GM12878 (cell line): ENCODE measurements around the gene TMPRSS2. TPM values are rescaled to one million over a fixed set of nuclear protein-coding genes. Genes with fewer than 3 reads are reported as not detected.

ENCODE experiments used
- ATAC-seq: fragments of 200-7000 bp; cut with Tn5 transposase; 3 replicates; pipeline ENCODE4 v1.9.1; 2020; ENCODE audit warnings: mild to moderate bottlenecking, moderate library complexity
- BruUV-seq: library from RNA; stranded (reverse); fragments of 400-500 nt; replicated peaks from 2 replicates; lab custom pipeline; 2021; lab: Mats Ljungman, UMichigan
- CTCF ChIA-PET: fragments of 300-600 bp; sonication (Branson Sonifier 250); formaldehyde crosslinking; extraction: SDS; loops from one replicate; lab custom pipeline; 2021; ENCODE audit warnings: inconsistent platforms; lab: Yijun Ruan, JAX
- POLR2A ChIA-PET: fragments of 350-600 bp; formaldehyde crosslinking; extraction: SDS; loops from one replicate; lab custom pipeline; 2021; ENCODE audit warnings: inconsistent platforms; lab: Charles Lee
- RAD21 ChIA-PET: fragments of 300-600 bp; sonication (Branson Sonifier 250); formaldehyde crosslinking; loops from one replicate; lab custom pipeline; 2023; ENCODE audit warnings: antibody characterized with exemption; ENCODE audit not compliant: unreplicated experiment; lab: Charles Lee
- SMC1A ChIA-PET: fragments of 300-600 bp; sonication (Branson Sonifier 250); formaldehyde crosslinking; loops from one replicate; lab custom pipeline; 2023; ENCODE audit not compliant: unreplicated experiment, uncharacterized antibody; lab: Charles Lee
- DNase-seq: peaks from one replicate; pipeline ENCODE4 v3.0.0-alpha.2; 2011; ENCODE audit warnings: low read depth, low spot score
- FAIRE-seq: peaks from 3 replicates; lab custom pipeline; 2011; peaks lifted over from hg19 to GRCh38; lab: Jason Lieb, UNC
- H2AFZ ChIP-seq: 2 replicates; pipeline ENCODE4 v1.6.0; 2011; ENCODE audit warnings: low read depth, low read length, control low read depth; ENCODE audit not compliant: control insufficient read depth
- H3K27ac ChIP-seq: 2 replicates; pipeline ENCODE4 v1.5.1; 2011; ENCODE audit warnings: control low read depth; ENCODE audit not compliant: control insufficient read depth, insufficient read depth
- H3K27me3 ChIP-seq, 2 experiments: replicated peaks in 1 of 2; 2 replicates each; pipeline versions ENCODE4 v1.6.0 to v1.6.1; 2011; ENCODE audit warnings: low read length in 1 of 2; ENCODE audit not compliant: control insufficient read depth in 2 of 2, insufficient read depth in 2 of 2
- H3K36me3 ChIP-seq, 2 experiments: 2 replicates each; pipeline ENCODE4 v1.5.1; 2011; ENCODE audit warnings: low read length in 1 of 2; ENCODE audit not compliant: control insufficient read depth in 2 of 2, insufficient read depth in 2 of 2
- H3K4me1 ChIP-seq: 2 replicates; pipeline ENCODE4 v1.6.1; 2011; ENCODE audit warnings: mild to moderate bottlenecking, low read length, moderate library complexity, mixed read lengths; ENCODE audit not compliant: control insufficient read depth, insufficient read depth
- H3K4me2 ChIP-seq: 2 replicates; pipeline ENCODE4 v1.6.0; 2011; ENCODE audit warnings: control low read depth; ENCODE audit not compliant: control insufficient read depth, insufficient read depth
- H3K4me3 ChIP-seq: fragments of 200-600 bp; sonication (generic); 2 replicates; pipeline ENCODE4 v1.5.1; 2016
- H3K79me2 ChIP-seq: 2 replicates; pipeline ENCODE4 v1.6.0; 2011; ENCODE audit warnings: low read length; ENCODE audit not compliant: control insufficient read depth, insufficient read depth
- H3K9ac ChIP-seq: 2 replicates; pipeline ENCODE4 v1.8.0; 2011; ENCODE audit warnings: low read length, control low read depth, mixed read lengths; ENCODE audit not compliant: control insufficient read depth, insufficient read depth
- H3K9me3 ChIP-seq: replicated peaks from 3 replicates; pipeline ENCODE4 v1.5.1; 2011; ENCODE audit warnings: mild to moderate bottlenecking, low read length; ENCODE audit not compliant: control insufficient read depth, insufficient read depth
- H4K20me1 ChIP-seq: 2 replicates; pipeline ENCODE4 v1.6.0; 2011; ENCODE audit not compliant: control insufficient read depth, insufficient read depth
- BMI1 ChIP-seq: fragments of 450-650 bp; IDR thresholded peaks from 2 replicates; pipeline ENCODE4 v1.6.1; 2016; ENCODE audit warnings: mild to moderate bottlenecking, moderate library complexity, borderline replicate concordance
- CHD4 ChIP-seq: fragments of 200-600 bp; sonication (generic); IDR thresholded peaks from 2 replicates; pipeline ENCODE4 v1.6.1; 2016; ENCODE audit warnings: mild to moderate bottlenecking
- CREM ChIP-seq: IDR thresholded peaks from 2 replicates; pipeline ENCODE4 v1.6.1; 2014; ENCODE audit warnings: antibody characterized with exemption, low read depth
- IKZF2 ChIP-seq, 2 experiments: fragments of 450-650 bp; IDR thresholded peaks; 2 replicates each; pipeline ENCODE4 v1.6.1; 2017; ENCODE audit warnings: mild to moderate bottlenecking in 2 of 2, moderate library complexity in 2 of 2
- JUND ChIP-seq: IDR thresholded peaks from 2 replicates; pipeline ENCODE4 v1.6.1; 2012; ENCODE audit warnings: low read depth, mild to moderate bottlenecking, low read length, improper control_type of control experiment, moderate library complexity
- NBN ChIP-seq: fragments of 450-650 bp; IDR thresholded peaks from 2 replicates; pipeline ENCODE4 v1.6.1; 2016
- NFYA ChIP-seq: IDR thresholded peaks from 2 replicates; pipeline ENCODE4 v1.6.1; 2011; ENCODE audit warnings: low read depth, mild to moderate bottlenecking, low read length, improper control_type of control experiment, borderline replicate concordance
- RUNX3 ChIP-seq: IDR thresholded peaks from 2 replicates; pipeline ENCODE4 v1.6.1; 2012; ENCODE audit warnings: low read length, inconsistent platforms
- WRNIP1 ChIP-seq: IDR thresholded peaks from 2 replicates; pipeline ENCODE4 v1.6.1; 2011; ENCODE audit warnings: low read depth, low read length, improper control_type of control experiment, borderline replicate concordance
- WGBS: methylation state at CpG from one replicate; pipeline ENCODE4 v1.1.6; 2016; ENCODE audit warnings: low lambda C conversion rate; ENCODE audit not compliant: insufficient replicate concordance, insufficient coverage; ENCODE audit errors: missing lambda C conversion rate; 5-methylcytosine and 5-hydroxymethylcytosine counted together
- in situ Hi-C: fragments of 300-500 bp; cut with MboI; formaldehyde crosslinking; loops from 9 replicates; pipeline ENCODE4 v1.14.3; 2018; ENCODE audit warnings: mixed read lengths
- intact Hi-C: fragments of 100-400 bp; cut with micrococcal nuclease; formaldehyde crosslinking; loops from one replicate; pipeline ENCODE4 v1.14.2; 2022; ENCODE audit not compliant: unreplicated experiment
- polyA plus RNA-seq, 11 experiments: library from polyadenylated mRNA; depleted of rRNA in 4 of 11; unstranded in 6 of 11; stranded (reverse) in 5 of 11; fragments of >200 nt; fragmentation: Nextera tagmentation in 4 of 11; fragmentation: Illumina TruSeq in 1 of 11; extraction: Ambion mirVana in 4 of 11; extraction: Trizol in 1 of 11; gene quantifications; 1 replicate in 1 of 11; 2 replicates in 10 of 11; pipeline versions ENCODE4 v1.2.1 to v1.2.3, GENCODE V29; 2011 to 2016; ENCODE audit warnings: inconsistent platforms in 2 of 11, missing spikeins in 2 of 11, low read depth in 1 of 11
- total RNA-seq, 4 experiments: library from RNA; depleted of rRNA in 3 of 4; stranded (reverse); fragments of >200 nt in 3 of 4; fragmentation: Illumina TruSeq in 1 of 4; extraction: Trizol in 1 of 4; gene quantifications; 2 replicates each; pipeline versions ENCODE4 v1.2.1 to v1.2.3, GENCODE V29; 2013 to 2021
- TF ChIP-seq, protein P1 (sequence below): fragments of 450-650 bp; IDR thresholded peaks from 2 replicates; pipeline ENCODE4 v1.6.1; 2017; ENCODE audit warnings: mild to moderate bottlenecking, low read depth, inconsistent platforms; ENCODE audit not compliant: poor library complexity, severe bottlenecking
- TF ChIP-seq, protein P2 (sequence below): IDR thresholded peaks from 2 replicates; pipeline ENCODE4 v1.6.1; 2011; ENCODE audit warnings: mild to moderate bottlenecking, low read depth, low read length, moderate library complexity; ENCODE audit not compliant: insufficient replicate concordance
- TF ChIP-seq, protein P3 (sequence below): fragments of 450-650 bp; IDR thresholded peaks from 2 replicates; pipeline ENCODE4 v1.6.1; 2017; ENCODE audit warnings: mild to moderate bottlenecking, moderate library complexity
- TF ChIP-seq, protein P4 (sequence below): fragments of 450-650 bp; formaldehyde crosslinking; IDR thresholded peaks from 2 replicates; pipeline ENCODE4 v1.4.0; 2022; ENCODE audit warnings: mild to moderate bottlenecking, moderate library complexity
- TF ChIP-seq, protein P5 (sequence below): IDR thresholded peaks from 2 replicates; pipeline ENCODE4 v1.6.1; 2012; ENCODE audit warnings: low read depth, low read length, improper control_type of control experiment

The TMPRSS2 gene
- total and polyA plus RNA-seq, 10 of the 15 experiments (the other 5 are each of a cell fraction or from before 2014, with no cell fraction given): 0.19 to 0.26 TPM; not detected in 8

DNA sequence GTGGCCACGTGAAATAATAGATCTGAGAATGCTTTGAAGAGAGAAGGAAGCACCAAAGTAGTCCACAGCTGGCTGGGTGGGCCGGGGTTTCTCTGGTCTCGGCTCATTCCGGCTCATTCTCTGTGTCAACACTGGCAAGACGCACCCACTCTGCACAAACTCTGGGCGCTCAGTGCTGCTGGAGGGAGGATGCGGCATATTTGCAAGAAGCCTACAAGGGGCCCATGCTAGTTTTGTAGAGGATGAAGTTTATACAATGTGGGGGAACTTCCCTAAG, 28.8 kb upstream of the TMPRSS2 start:
- RAD21 ChIA-PET: no interaction called here
- CTCF ChIA-PET: no interaction called here
- ATAC-seq (no peak), DNase-seq (no peak), FAIRE-seq (no peak)
- Histone ChIP-seq H3K36me3 (no peaks in the 10 kb centered on the region), H3K4me2 (no peak overlapping the region), H4K20me1 (no peaks in the 10 kb centered on the region), H3K79me2 (no peaks in the 10 kb centered on the region), H3K9me3 (no peaks in the 10 kb centered on the region), H3K27me3 (peaks cover 0 to 1% of the 10 kb centered on the region in 2 experiments; a peak in 1 of 4 replicates), H3K4me3 (no peak overlapping the region), H2AFZ (no peak overlapping the region), H3K4me1 (no peaks in the 10 kb centered on the region), H3K27ac (no peak overlapping the region), H3K9ac (no peak overlapping the region)
- POLR2A ChIA-PET: no interaction called here
- intact Hi-C loops (no loop called here), in situ Hi-C loops (no loop called here)
- SMC1A ChIA-PET: no interaction called here
- WGBS: 50% methylated on average over 7 of the region's 7 CpGs
- BruUV-seq: no TSS peak
- no peak for TF ChIP-seq NFYA
- no peak for TF ChIP-seq NBN
- TF ChIP-seq CHD4: no peak
- TF ChIP-seq, protein P1, sequence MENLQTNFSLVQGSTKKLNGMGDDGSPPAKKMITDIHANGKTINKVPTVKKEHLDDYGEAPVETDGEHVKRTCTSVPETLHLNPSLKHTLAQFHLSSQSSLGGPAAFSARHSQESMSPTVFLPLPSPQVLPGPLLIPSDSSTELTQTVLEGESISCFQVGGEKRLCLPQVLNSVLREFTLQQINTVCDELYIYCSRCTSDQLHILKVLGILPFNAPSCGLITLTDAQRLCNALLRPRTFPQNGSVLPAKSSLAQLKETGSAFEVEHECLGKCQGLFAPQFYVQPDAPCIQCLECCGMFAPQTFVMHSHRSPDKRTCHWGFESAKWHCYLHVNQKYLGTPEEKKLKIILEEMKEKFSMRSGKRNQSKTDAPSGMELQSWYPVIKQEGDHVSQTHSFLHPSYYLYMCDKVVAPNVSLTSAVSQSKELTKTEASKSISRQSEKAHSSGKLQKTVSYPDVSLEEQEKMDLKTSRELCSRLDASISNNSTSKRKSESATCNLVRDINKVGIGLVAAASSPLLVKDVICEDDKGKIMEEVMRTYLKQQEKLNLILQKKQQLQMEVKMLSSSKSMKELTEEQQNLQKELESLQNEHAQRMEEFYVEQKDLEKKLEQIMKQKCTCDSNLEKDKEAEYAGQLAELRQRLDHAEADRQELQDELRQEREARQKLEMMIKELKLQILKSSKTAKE: no peak
- TF ChIP-seq, protein P2, sequence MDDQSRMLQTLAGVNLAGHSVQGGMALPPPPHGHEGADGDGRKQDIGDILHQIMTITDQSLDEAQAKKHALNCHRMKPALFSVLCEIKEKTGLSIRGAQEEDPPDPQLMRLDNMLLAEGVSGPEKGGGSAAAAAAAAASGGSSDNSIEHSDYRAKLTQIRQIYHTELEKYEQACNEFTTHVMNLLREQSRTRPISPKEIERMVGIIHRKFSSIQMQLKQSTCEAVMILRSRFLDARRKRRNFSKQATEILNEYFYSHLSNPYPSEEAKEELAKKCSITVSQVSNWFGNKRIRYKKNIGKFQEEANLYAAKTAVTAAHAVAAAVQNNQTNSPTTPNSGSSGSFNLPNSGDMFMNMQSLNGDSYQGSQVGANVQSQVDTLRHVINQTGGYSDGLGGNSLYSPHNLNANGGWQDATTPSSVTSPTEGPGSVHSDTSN: no peak
- no peak for TF ChIP-seq IKZF2 (IDR thresholded peaks at IDR 0.05)
- TF ChIP-seq, protein P3, sequence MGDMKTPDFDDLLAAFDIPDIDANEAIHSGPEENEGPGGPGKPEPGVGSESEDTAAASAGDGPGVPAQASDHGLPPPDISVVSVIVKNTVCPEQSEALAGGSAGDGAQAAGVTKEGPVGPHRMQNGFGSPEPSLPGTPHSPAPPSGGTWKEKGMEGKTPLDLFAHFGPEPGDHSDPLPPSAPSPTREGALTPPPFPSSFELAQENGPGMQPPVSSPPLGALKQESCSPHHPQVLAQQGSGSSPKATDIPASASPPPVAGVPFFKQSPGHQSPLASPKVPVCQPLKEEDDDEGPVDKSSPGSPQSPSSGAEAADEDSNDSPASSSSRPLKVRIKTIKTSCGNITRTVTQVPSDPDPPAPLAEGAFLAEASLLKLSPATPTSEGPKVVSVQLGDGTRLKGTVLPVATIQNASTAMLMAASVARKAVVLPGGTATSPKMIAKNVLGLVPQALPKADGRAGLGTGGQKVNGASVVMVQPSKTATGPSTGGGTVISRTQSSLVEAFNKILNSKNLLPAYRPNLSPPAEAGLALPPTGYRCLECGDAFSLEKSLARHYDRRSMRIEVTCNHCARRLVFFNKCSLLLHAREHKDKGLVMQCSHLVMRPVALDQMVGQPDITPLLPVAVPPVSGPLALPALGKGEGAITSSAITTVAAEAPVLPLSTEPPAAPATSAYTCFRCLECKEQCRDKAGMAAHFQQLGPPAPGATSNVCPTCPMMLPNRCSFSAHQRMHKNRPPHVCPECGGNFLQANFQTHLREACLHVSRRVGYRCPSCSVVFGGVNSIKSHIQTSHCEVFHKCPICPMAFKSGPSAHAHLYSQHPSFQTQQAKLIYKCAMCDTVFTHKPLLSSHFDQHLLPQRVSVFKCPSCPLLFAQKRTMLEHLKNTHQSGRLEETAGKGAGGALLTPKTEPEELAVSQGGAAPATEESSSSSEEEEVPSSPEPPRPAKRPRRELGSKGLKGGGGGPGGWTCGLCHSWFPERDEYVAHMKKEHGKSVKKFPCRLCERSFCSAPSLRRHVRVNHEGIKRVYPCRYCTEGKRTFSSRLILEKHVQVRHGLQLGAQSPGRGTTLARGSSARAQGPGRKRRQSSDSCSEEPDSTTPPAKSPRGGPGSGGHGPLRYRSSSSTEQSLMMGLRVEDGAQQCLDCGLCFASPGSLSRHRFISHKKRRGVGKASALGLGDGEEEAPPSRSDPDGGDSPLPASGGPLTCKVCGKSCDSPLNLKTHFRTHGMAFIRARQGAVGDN: no peak
- TF ChIP-seq, protein P4, sequence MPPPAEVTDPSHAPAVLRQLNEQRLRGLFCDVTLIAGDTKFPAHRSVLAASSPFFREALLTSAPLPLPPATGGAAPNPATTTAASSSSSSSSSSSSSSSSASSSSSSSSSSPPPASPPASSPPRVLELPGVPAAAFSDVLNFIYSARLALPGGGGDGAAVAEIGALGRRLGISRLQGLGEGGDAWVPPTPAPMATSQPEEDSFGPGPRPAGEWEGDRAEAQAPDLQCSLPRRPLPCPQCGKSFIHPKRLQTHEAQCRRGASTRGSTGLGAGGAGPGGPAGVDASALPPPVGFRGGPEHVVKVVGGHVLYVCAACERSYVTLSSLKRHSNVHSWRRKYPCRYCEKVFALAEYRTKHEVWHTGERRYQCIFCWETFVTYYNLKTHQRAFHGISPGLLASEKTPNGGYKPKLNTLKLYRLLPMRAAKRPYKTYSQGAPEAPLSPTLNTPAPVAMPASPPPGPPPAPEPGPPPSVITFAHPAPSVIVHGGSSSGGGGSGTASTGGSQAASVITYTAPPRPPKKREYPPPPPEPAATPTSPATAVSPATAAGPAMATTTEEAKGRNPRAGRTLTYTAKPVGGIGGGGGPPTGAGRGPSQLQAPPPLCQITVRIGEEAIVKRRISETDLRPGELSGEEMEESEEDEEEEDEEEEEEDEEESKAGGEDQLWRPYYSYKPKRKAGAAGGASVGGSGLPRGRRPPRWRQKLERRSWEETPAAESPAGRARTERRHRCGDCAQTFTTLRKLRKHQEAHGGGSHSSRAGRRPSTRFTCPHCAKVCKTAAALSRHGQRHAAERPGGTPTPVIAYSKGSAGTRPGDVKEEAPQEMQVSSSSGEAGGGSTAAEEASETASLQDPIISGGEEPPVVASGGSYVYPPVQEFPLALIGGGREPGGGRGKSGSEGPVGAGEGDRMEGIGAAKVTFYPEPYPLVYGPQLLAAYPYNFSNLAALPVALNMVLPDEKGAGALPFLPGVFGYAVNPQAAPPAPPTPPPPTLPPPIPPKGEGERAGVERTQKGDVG (CRISPR knock-in tag): no peak
- TF ChIP-seq CREM: no peak
- TF ChIP-seq, protein P5, sequence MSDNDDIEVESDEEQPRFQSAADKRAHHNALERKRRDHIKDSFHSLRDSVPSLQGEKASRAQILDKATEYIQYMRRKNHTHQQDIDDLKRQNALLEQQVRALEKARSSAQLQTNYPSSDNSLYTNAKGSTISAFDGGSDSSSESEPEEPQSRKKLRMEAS: no peak
- TF ChIP-seq BMI1: no peak
- no peak for TF ChIP-seq WRNIP1
- TF ChIP-seq RUNX3: no peak
- TF ChIP-seq JUND: no peak
